BE2C (cell line): ENCODE data around the gene CHST11.

ENCODE experiments used
- DNase-seq: peaks from one replicate; pipeline ENCODE4 v3.0.0-alpha.2; 2020
- H3K27me3 ChIP-seq: fragments of 250-450 bp; sonication (Bioruptor Pico); 2 replicates; pipeline ENCODE4 v1.5.1; 2020; ENCODE audit warnings: mild to moderate bottlenecking
- H3K36me3 ChIP-seq: fragments of 250-450 bp; sonication (Bioruptor Pico); 2 replicates; pipeline ENCODE4 v1.5.1; 2020; ENCODE audit warnings: mild to moderate bottlenecking
- H3K4me1 ChIP-seq: fragments of 250-450 bp; sonication (Bioruptor Pico); 2 replicates; pipeline ENCODE4 v1.5.1; 2020
- H3K4me3 ChIP-seq: 2 replicates; pipeline ENCODE4 v1.5.1; 2011; ENCODE audit warnings: low read depth, low read length
- H3K9me3 ChIP-seq: fragments of 250-450 bp; sonication (Bioruptor Pico); 2 replicates; pipeline ENCODE4 v1.5.1; 2020
- TF ChIP-seq, protein P1 (sequence below): IDR thresholded peaks from 2 replicates; pipeline ENCODE4 v1.5.1; 2012; ENCODE audit warnings: mild to moderate bottlenecking, low read depth, low read length

Gene CHST11

DNA sequence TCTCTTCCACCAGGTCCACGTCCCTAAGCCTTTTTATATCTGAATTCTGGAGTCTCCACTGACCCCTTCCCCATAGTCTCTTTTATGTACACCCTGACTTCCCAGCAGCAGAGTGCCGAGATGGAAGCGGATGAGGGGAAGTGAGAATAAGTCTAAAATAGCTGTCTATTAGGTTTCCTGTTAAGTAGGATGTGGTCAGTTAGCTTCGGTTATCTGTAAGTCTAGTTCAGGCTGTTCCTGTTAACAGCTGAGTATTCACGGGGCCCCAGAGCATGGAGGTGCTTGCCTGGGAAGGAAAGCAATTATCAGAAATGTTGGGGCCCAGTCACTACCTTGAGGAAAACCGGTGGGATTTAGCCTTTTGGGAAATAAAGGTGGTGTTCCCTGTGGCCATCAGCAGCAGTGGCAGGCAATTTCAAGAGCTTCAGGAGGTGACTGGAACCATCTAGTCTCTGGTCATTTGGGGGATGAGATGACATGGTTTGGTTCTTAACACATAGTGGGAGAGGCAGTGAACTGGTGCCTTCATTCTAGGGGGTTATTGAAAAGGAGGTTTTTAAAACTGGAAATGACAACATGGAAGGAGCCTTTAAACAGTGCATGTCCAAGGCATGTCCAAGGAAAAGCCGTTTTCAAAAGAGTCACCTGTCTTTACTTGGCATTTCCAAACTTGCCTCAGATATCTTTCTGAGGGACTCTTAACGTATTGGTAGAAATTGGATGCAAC lies 21.8 kb downstream of the CHST11 start:
- H3K4me3 ChIP-seq, result no peak overlapping the region
- peaks cover 9% of the 10 kb centered on the region for H3K4me1 ChIP-seq
- DNase-seq, result no peak

DNA sequence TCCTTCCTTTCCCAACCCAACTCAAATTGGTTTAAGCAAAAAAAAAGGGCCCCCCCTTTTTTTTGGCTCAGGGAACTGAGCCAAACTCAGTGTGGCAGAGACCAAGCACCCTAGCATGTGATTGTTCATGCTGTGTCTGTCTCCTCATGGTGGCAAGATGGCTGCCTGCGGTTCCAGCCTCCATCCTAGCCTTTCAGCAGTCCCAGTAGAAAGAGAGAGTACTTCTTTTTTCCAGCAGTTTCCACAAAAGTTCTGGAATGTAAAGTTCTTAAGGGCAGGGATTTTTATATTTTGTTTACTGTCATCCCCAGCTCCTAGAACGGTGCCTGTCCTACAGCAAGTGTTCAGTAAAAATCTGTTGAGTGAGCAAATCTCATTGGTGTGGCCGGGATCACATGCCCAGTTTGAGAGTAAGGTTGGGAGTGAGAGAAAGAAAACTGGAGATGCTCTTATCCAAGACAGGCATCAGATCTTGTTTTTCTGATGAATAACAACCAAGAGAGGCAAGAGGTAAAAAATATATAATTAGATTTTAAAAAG lies 22.4 kb downstream of the CHST11 start:
- no peaks in the 10 kb centered on the region for H3K27me3 ChIP-seq
- H3K9me3 ChIP-seq, result no peaks in the 10 kb centered on the region; the same call in 1 of the 2 replicates
- H3K4me3 ChIP-seq, result no peak overlapping the region
- TF ChIP-seq, protein P1, sequence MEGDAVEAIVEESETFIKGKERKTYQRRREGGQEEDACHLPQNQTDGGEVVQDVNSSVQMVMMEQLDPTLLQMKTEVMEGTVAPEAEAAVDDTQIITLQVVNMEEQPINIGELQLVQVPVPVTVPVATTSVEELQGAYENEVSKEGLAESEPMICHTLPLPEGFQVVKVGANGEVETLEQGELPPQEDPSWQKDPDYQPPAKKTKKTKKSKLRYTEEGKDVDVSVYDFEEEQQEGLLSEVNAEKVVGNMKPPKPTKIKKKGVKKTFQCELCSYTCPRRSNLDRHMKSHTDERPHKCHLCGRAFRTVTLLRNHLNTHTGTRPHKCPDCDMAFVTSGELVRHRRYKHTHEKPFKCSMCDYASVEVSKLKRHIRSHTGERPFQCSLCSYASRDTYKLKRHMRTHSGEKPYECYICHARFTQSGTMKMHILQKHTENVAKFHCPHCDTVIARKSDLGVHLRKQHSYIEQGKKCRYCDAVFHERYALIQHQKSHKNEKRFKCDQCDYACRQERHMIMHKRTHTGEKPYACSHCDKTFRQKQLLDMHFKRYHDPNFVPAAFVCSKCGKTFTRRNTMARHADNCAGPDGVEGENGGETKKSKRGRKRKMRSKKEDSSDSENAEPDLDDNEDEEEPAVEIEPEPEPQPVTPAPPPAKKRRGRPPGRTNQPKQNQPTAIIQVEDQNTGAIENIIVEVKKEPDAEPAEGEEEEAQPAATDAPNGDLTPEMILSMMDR, result no peak
- no peaks in the 10 kb centered on the region; the same call in 1 of the 2 replicates for H3K36me3 ChIP-seq
- no peak for DNase-seq
- H3K4me1 ChIP-seq, result peaks cover 7% of the 10 kb centered on the region

More for the DNA sequence above, 21.8 kb downstream of the CHST11 start:
- Histone ChIP-seq H3K36me3 (no peaks in the 10 kb centered on the region; the same call in 1 of the 2 replicates), H3K9me3 (no peaks in the 10 kb centered on the region; the same call in 1 of the 2 replicates), H3K27me3 (no peaks in the 10 kb centered on the region)
- TF ChIP-seq, protein P1, result no peak

DNA sequence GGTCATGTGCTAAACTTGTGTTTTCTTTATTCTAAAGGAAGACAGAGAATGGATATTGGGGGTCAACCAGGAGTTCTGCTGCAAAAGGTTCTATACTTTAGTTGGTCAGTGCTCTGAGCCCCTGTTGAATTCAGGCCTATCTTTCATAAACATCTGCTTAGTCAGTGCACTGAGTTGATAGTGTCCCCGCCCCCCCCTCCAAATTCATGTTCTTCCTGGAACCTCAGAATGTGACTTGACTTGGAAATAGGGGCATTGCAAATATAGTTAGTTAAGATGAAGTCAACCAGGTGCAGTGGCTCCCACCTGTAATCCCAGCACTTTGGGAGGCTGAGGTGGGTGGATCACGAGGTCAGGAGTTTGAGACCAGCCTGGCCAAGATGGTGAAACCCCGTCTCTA lies 23.3 kb downstream of the CHST11 start:
- DNase-seq, result no peak
- Histone ChIP-seq H3K4me3 (no peak overlapping the region), H3K4me1 (peaks cover 3% of the 10 kb centered on the region), H3K9me3 (no peaks in the 10 kb centered on the region; the same call in 1 of the 2 replicates), H3K27me3 (no peaks in the 10 kb centered on the region), H3K36me3 (no peaks in the 10 kb centered on the region; the same call in 1 of the 2 replicates)
- TF ChIP-seq, protein P1, result no peak

DNA sequence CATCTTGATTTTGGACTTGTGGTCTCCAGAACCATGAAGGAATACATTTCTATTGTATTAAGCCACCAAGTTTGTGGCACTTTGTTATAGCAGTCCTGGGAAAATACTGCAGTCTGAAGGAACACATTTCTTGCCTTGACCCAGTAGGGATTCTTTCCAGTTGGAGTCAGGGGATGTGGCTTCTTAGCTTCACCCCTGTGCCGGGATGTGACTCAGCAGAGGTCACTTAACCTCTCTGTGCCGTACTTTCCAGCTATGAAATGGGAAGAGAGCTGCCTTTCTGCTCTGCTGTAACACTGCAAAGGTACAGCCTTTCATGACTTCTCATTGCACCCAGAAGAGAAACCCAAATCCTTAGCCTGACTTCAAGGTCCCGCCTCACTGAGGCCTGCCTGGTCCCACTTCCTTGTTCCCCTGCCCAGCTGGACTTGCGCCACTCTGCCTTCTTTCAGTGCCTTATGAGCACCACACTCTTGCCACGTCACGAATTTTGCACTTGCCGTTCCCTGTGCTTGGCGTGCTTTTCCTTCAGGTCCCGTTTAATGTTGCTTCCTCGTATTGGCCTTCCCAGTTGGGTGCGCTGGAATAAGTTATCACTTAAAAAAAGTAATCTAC lies 24.2 kb downstream of the CHST11 start:
- TF ChIP-seq, protein P1, result no peak
- DNase-seq, result no peak
- H3K9me3 ChIP-seq, result no peaks in the 10 kb centered on the region; the same call in 1 of the 2 replicates
- H3K4me1 ChIP-seq, result peaks cover 3% of the 10 kb centered on the region; the same call in 1 of the 2 replicates
- H3K36me3 ChIP-seq, result no peaks in the 10 kb centered on the region; the same call in 1 of the 2 replicates
- H3K27me3 ChIP-seq, result no peaks in the 10 kb centered on the region
- H3K4me3 ChIP-seq, result no peak overlapping the region

DNA sequence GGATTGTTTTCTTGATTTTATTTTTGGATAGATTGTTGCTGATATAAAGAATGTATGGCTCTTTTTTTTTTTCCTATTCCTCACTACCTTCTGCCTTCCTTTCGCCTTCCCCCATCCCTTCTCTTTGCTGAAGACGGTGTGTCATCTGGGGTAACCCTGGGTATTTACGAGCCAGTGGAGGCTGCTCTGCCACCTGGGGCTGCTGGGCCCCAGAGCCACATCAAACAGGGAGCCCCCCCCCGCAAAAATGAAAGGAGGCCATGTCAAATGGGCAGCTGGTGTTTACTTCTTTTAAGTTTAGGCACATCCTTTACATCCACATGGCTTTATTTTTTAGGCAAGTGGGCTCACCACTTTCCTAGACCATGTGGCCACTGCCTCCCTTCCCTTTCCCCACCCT lies 25.4 kb downstream of the CHST11 start:
- peaks cover 3% of the 10 kb centered on the region for H3K4me1 ChIP-seq
- TF ChIP-seq, protein P1, result no peak
- H3K9me3 ChIP-seq, result no peaks in the 10 kb centered on the region; the same call in 1 of the 2 replicates
- no peak for DNase-seq
- H3K4me3 ChIP-seq, result no peak overlapping the region
- no peaks in the 10 kb centered on the region for H3K27me3 ChIP-seq
- H3K36me3 ChIP-seq, result no peaks in the 10 kb centered on the region; the same call in 1 of the 2 replicates

DNA sequence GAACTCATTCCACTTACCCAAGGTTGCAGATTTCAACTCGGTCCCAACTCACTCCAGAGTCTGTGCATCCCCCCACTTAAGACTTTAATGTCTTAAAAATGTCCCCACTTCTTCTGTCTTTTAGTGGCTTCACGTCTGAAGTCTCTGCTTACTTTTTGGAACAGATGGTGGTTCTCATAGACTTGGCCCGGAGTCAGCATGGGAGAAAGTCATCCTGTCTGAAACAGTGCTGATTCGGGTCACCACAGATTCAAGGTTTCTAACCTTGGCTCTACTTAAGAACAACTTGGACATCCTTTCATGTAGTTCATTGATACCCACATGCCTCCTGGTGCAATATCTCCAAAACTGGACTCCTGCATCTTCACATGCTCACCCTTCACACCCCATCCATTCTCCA lies 26.0 kb downstream of the CHST11 start:
- H3K4me1 ChIP-seq, result peaks cover 3% of the 10 kb centered on the region

More for the DNA sequence above, 26.0 kb downstream of the CHST11 start:
- H3K9me3 ChIP-seq, result no peaks in the 10 kb centered on the region; the same call in 1 of the 2 replicates
- no peaks in the 10 kb centered on the region for H3K27me3 ChIP-seq
- no peak overlapping the region for H3K4me3 ChIP-seq
- no peaks in the 10 kb centered on the region; the same call in 1 of the 2 replicates for H3K36me3 ChIP-seq
- TF ChIP-seq, protein P1, result no peak
- DNase-seq, result no peak
